Right atrium auricular region (tissue), 2 donors: Measurements from ENCODE around the gene FGFRL1. TPM values are rescaled to one million over a fixed set of nuclear protein-coding genes. Genes with fewer than 3 reads are reported as not detected.

Experiments used
- DNase-seq: peaks from one replicate; pipeline ENCODE4 v3.0.0-alpha.2; 2019; ENCODE audit warnings: low spot score
- H3K27ac ChIP-seq, 2 donors: fragments of 200-600 bp; sonication (generic); 1 replicate in 1 of 2; 2 replicates in 1 of 2; pipeline ENCODE4 v1.5.1; 2016 to 2019
- H3K27me3 ChIP-seq, 2 donors: fragments of 200-600 bp; sonication (generic); one replicate each; pipeline versions ENCODE4 v1.5.1 to v1.6.0; 2017 to 2019
- H3K36me3 ChIP-seq: fragments of 200-600 bp; sonication (generic); one replicate; pipeline ENCODE4 v1.5.1; 2016
- H3K4me1 ChIP-seq, 2 donors: fragments of 200-600 bp; sonication (generic); one replicate each; pipeline versions ENCODE4 v1.5.1 to v1.6.0; 2017 to 2019
- H3K4me3 ChIP-seq, 2 donors: fragments of 200-600 bp; sonication (generic); 1 replicate in 1 of 2; 2 replicates in 1 of 2; pipeline ENCODE4 v1.5.1; 2017 to 2019; ENCODE audit warnings: mild to moderate bottlenecking in 1 of 2, moderate library complexity in 1 of 2
- H3K9me3 ChIP-seq, 2 donors: fragments of 200-600 bp; sonication (generic); one replicate each; pipeline ENCODE4 v1.5.1; 2019
- CTCF ChIP-seq, 2 donors: fragments of 200-600 bp; sonication (generic); IDR thresholded peaks; one replicate each; pipeline ENCODE4 v1.5.1; 2019; ENCODE audit warnings: antibody characterized with exemption in 2 of 2
- total RNA-seq, 2 donors: library from RNA; depleted of rRNA; stranded (reverse); fragments of >200 nt; gene quantifications; one replicate each; pipeline ENCODE4 v1.1.0, GENCODE V29; 2016

FGFRL1 gene
- total RNA-seq, 2 donors from 2014 or later: 30.3 to 47.1 TPM

DNA sequence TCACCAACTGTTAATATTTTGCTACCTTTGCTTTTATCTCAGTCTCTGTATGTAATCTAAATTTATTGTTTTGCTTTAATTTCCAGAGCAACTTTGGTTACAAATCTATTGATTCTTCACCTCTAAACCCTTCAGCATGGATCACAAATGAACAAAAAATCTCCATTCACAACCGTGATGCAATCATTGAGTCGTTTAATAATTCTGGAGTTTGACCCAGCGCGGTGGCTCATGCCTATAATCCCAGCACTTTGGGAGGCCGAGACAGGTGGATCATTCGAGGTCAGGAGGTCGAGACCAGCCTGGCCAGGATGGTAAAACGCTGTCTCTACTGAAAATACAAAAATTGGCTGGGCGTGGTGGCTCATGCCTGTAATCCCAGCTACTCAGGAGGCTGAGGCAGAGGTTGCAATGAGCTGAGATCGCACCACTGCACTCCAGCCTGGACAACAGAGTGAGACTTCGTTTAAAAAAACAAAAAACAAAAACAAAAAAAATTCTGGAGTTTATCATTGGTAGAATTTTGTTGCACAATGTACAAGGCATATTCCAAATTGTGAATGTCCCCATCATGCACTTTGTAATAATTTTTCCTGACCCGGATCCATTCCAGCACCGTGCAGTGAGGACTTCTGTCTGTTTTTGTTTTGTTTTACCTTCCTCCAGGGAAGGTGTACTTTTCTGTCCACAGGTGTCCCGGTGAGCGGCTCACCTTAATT lies 26.9 kb upstream of the FGFRL1 start:
- Histone ChIP-seq H3K27me3 (no peaks in the 10 kb centered on the region), H3K4me3 (peak overlapping the region in 1 of 2 donors; percentile 19), H3K36me3 (no peaks in the 10 kb centered on the region), H3K9me3 (no peaks in the 10 kb centered on the region), H3K4me1 (peaks cover 0 to 24% of the 10 kb centered on the region in 2 donors), H3K27ac (no peak overlapping the region)
- DNase-seq: no peak
- no peak for TF ChIP-seq CTCF (IDR thresholded peaks at IDR 0.05)

DNA sequence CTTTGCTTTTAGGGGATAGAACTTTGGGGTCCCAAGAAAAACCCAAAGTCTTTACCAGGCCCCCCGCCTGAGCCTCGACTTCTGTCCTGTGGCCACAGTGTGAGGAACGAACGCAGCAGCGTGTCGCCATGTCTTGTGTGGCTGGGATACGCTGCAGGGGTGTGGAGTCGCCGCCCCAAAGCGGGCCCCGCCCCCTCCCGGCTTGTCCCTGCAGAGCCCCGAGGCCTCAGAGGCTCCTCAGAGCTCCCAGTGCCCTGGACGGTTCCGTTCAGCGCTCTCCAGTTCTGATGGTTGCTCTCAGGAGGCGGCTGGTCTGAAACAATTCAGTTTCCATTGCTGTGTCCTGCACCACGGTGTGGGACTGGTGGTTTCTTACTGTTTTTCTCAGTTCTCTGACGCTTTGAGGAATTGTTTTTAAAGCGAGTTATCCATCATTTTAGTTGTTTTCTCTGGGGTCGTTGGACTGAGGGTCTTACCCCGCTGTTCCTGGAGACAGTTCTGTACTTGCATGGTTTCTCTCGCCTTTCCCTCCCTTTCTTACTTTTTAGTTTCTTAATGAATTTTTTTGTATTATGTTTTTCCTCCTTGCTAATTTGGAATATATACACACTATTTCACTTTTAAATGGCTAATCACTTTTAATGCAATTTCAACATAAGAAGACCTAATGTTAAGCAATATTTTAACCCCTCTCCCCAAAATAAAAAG lies 26.1 kb upstream of the FGFRL1 start:
- peaks cover 0 to 24% of the 10 kb centered on the region in 2 donors for H3K4me1 ChIP-seq
- no peak overlapping the region for H3K27ac ChIP-seq
- H3K36me3 ChIP-seq: no peaks in the 10 kb centered on the region
- peak overlapping the region in 1 of 2 donors; percentile 19 for H3K4me3 ChIP-seq
- TF ChIP-seq CTCF (IDR thresholded peaks at IDR 0.05): peak in 1 of 2 donors; percentile 15
- no peaks in the 10 kb centered on the region for H3K27me3 ChIP-seq
- H3K9me3 ChIP-seq: no peaks in the 10 kb centered on the region
- DNase-seq: peak; percentile 76

DNA sequence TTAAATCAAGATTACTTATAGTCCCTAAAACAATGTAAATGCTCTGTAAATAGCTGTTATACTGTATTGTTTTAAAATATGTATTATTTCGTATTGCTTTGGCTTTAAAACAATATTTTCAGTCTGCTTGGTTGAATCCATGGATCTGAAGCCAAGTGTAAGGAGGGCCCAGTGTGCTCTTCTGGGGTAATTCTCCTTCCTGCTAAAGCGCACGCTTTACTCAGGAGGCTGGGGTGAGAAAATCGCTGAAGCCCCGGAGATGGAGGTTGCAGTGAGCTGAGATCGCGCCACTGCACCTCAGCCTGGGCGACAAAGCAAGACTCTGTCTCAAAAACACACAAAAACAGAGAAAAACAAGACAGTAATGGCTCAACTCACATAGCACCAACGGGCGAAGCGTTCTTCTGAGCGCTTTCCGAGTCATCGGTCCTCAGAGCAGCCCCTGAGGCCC lies 25.0 kb upstream of the FGFRL1 start:
- H3K36me3 ChIP-seq: no peaks in the 10 kb centered on the region
- no peaks in the 10 kb centered on the region for H3K27me3 ChIP-seq
- no peak for TF ChIP-seq CTCF (IDR thresholded peaks at IDR 0.05)
- no peaks in the 10 kb centered on the region for H3K9me3 ChIP-seq
- no peak for DNase-seq
- peak overlapping the region; percentile 48 to 74 for H3K4me3 ChIP-seq
- H3K27ac ChIP-seq: peak overlapping the region; percentile 55 to 57
- H3K4me1 ChIP-seq: peaks cover 0 to 24% of the 10 kb centered on the region in 2 donors

- H3K9me3 ChIP-seq: no peaks in the 10 kb centered on the region
- peak; percentile 77 for DNase-seq
- no peaks in the 10 kb centered on the region for H3K36me3 ChIP-seq
- H3K4me3 ChIP-seq: peak within 1 kb of the TSS; percentile 48 to 74
- H3K27me3 ChIP-seq: no peaks in the 10 kb centered on the region
- H3K27ac ChIP-seq: peak within 1 kb of the TSS; percentile 55 to 57
- H3K4me1 ChIP-seq: peaks cover 0 to 24% of the 10 kb centered on the region in 2 donors
- peak; percentile 25 to 63 for TF ChIP-seq CTCF (IDR thresholded peaks at IDR 0.05)
These were observed 24.4 kb upstream of the FGFRL1 start, which contains the start of gene IDUA for GRCh38 chr4:986879-987623. Gene IDUA (plus strand): TSS chr4:987044. CDS start chr4:987085, 41 bp downstream.

- peak overlapping the region; percentile 48 to 74 for H3K4me3 ChIP-seq
- H3K27me3 ChIP-seq: no peaks in the 10 kb centered on the region
- H3K9me3 ChIP-seq: no peaks in the 10 kb centered on the region
- DNase-seq: no peak
- peaks cover 0 to 24% of the 10 kb centered on the region in 2 donors for H3K4me1 ChIP-seq
- H3K27ac ChIP-seq: peak overlapping the region in 1 of 2 donors; percentile 9
- no peak for TF ChIP-seq CTCF (IDR thresholded peaks at IDR 0.05)
- H3K36me3 ChIP-seq: no peaks in the 10 kb centered on the region
These were observed 23.6 kb upstream of the FGFRL1 start for GRCh38 chr4:987624-988513.
